ENCODE results near the gene SEMA5A. TPM values are rescaled to one million over a fixed set of nuclear protein-coding genes. Genes with fewer than 3 reads are reported as not detected.

SEMA5A gene
- total and polyA plus RNA-seq, 2 of the 13 experiments (the other 11 are each of a cell fraction or from before 2014, with no cell fraction given) = 0.01 TPM; not detected in 1

DNA sequence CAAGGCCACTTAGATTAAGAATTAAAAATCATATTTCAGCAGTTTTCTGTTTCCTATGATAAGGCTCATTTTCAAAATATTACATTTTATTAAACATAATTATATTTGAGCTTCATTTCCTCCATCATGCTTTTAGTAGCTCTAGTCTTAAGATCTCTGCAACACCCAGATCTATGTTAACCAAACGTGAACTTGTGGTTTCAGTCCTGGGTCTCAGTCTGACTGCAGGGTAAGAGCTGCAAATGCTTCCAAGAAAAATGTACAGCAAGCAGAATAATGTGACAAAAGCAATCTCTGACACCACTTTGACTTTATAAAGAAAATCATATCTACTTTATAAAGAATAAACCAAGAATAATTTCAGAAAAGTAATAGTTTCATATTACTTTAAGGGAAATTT is 512.4 kb downstream of the SEMA5A start:
- Histone ChIP-seq H2AFZ (ENCODE audit: low read length) (no peak overlapping the region), H3K79me2 (ENCODE audit: insufficient read depth, low read length) (no peaks in the 10 kb centered on the region), H4K20me1 (ENCODE audit: insufficient read depth, low read length) (no peaks in the 10 kb centered on the region), H3K4me2 (ENCODE audit: low read depth, low read length) (no peak overlapping the region), H3K27me3 (ENCODE audit: control insufficient read depth in 1 of 2, insufficient read depth in 2 of 2, low read length in 2 of 2) (no peaks in the 10 kb centered on the region; a peak in 1 of 5 replicates), H3K36me3 (replicated peaks in 1 of 2; ENCODE audit: control insufficient read depth in 1 of 2, insufficient read depth in 2 of 2, low read length in 2 of 2) (no peaks in the 10 kb centered on the region), H3K4me1 (ENCODE audit: insufficient read depth, low read length) (no peaks in the 10 kb centered on the region), H3K9ac (ENCODE audit: insufficient read depth, low read depth, low read length) (no peak overlapping the region), H3K4me3 (replicated peaks in 1 of 3; ENCODE audit: insufficient read depth in 1 of 3, low read depth in 2 of 3, low read length in 3 of 3) (no peak overlapping the region), H3K9me3 (ENCODE audit: low read length) (peaks cover 88% of the 10 kb centered on the region), H3K27ac (ENCODE audit: extremely low read length, insufficient read depth, low read length) (no peak overlapping the region)
- 0% methylated on average over 1 of the region's 1 CpG for WGBS (ENCODE audit: low lambda C conversion rate)
- ChIA-PET POLR2A (no interaction called here), CTCF (ENCODE audit: low intra/inter-chr PET ratio, low total read pairs) (no interaction called here)
- intact Hi-C loops (cut with micrococcal nuclease; ENCODE audit: unreplicated experiment) = no loop called here
- in situ Hi-C loops (cut with HindIII; ENCODE audit: extremely low pct_ligation_motif_present, low pct_unique_long_range_greater_than_20kb) = no loop called here
- TF ChIP-seq SMARCE1 (IDR thresholded peaks at IDR 0.05; ENCODE audit: borderline replicate concordance) = no peak
- TF ChIP-seq, protein P1, sequence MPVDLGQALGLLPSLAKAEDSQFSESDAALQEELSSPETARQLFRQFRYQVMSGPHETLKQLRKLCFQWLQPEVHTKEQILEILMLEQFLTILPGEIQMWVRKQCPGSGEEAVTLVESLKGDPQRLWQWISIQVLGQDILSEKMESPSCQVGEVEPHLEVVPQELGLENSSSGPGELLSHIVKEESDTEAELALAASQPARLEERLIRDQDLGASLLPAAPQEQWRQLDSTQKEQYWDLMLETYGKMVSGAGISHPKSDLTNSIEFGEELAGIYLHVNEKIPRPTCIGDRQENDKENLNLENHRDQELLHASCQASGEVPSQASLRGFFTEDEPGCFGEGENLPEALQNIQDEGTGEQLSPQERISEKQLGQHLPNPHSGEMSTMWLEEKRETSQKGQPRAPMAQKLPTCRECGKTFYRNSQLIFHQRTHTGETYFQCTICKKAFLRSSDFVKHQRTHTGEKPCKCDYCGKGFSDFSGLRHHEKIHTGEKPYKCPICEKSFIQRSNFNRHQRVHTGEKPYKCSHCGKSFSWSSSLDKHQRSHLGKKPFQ (CRISPR knock-in tag; IDR thresholded peaks at IDR 0.05; ENCODE audit: insufficient replicate concordance) = no peak
- TF ChIP-seq ZNF232 (CRISPR knock-in tag; IDR thresholded peaks at IDR 0.05; ENCODE audit: borderline replicate concordance) = no peak
- no peak for FAIRE-seq
- no peak for ATAC-seq
- no TSS peak for BruUV-seq (replicated peaks)
- no peak for DNase-seq (ENCODE audit: low spot score)

GRCh38 chr5:9025942-9026341 is 519.9 kb downstream of the SEMA5A start:
- DNase-seq (ENCODE audit: low spot score) (no peak), ATAC-seq (no peak), FAIRE-seq (no peak)
- H3K79me2 ChIP-seq (ENCODE audit: insufficient read depth, low read length) = no peaks in the 10 kb centered on the region
- ChIA-PET POLR2A (no interaction called here), CTCF (ENCODE audit: low intra/inter-chr PET ratio, low total read pairs) (no interaction called here)
- no peaks in the 10 kb centered on the region for H4K20me1 ChIP-seq (ENCODE audit: insufficient read depth, low read length)
- H3K4me2 ChIP-seq (ENCODE audit: low read depth, low read length) = no peak overlapping the region
- H3K9ac ChIP-seq (ENCODE audit: insufficient read depth, low read depth, low read length) = no peak overlapping the region
- peaks cover 94% of the 10 kb centered on the region for H3K9me3 ChIP-seq (ENCODE audit: low read length)
- no peak overlapping the region for H2AFZ ChIP-seq (ENCODE audit: low read length)
- no peak overlapping the region for H3K27ac ChIP-seq (ENCODE audit: extremely low read length, insufficient read depth, low read length)
- no peaks in the 10 kb centered on the region for H3K27me3 ChIP-seq (ENCODE audit: control insufficient read depth in 1 of 2, insufficient read depth in 2 of 2, low read length in 2 of 2)
- in situ Hi-C loops (cut with HindIII; ENCODE audit: extremely low pct_ligation_motif_present, low pct_unique_long_range_greater_than_20kb) (no loop called here), intact Hi-C loops (cut with micrococcal nuclease; ENCODE audit: unreplicated experiment) (no loop called here)
- H3K36me3 ChIP-seq (replicated peaks in 1 of 2; ENCODE audit: control insufficient read depth in 1 of 2, insufficient read depth in 2 of 2, low read length in 2 of 2) = no peaks in the 10 kb centered on the region
- no peak overlapping the region for H3K4me3 ChIP-seq (replicated peaks in 1 of 3; ENCODE audit: insufficient read depth in 1 of 3, low read depth in 2 of 3, low read length in 3 of 3)
- no TSS peak for BruUV-seq (replicated peaks)
- no peaks in the 10 kb centered on the region for H3K4me1 ChIP-seq (ENCODE audit: insufficient read depth, low read length)
- TF ChIP-seq STAG1 (CRISPR knock-in tag; IDR thresholded peaks at IDR 0.05) (no peak), POLR2AphosphoS2 (IDR thresholded peaks at IDR 0.05; ENCODE audit: low read depth, low read length) (no peak), MED1 (CRISPR knock-in tag; IDR thresholded peaks at IDR 0.05) (no peak), FOSL2 (CRISPR knock-in tag; IDR thresholded peaks at IDR 0.05) (no peak), ZNF780A (CRISPR knock-in tag; IDR thresholded peaks at IDR 0.05) (no peak), ZNF660 (CRISPR knock-in tag; IDR thresholded peaks at IDR 0.05; ENCODE audit: borderline replicate concordance, low read depth) (no peak), ZNF788 (CRISPR knock-in tag; IDR thresholded peaks at IDR 0.05; ENCODE audit: borderline replicate concordance) (no peak), RARA (CRISPR knock-in tag; IDR thresholded peaks at IDR 0.05) (no peak)
- TF ChIP-seq, protein P2, sequence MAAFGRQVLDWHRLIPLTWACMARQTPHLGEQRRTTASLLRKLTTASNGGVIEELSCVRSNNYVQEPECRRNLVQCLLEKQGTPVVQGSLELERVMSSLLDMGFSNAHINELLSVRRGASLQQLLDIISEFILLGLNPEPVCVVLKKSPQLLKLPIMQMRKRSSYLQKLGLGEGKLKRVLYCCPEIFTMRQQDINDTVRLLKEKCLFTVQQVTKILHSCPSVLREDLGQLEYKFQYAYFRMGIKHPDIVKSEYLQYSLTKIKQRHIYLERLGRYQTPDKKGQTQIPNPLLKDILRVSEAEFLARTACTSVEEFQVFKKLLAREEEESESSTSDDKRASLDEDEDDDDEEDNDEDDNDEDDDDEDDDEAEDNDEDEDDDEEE (CRISPR knock-in tag; IDR thresholded peaks at IDR 0.05) = no peak
- TF ChIP-seq, protein P3, sequence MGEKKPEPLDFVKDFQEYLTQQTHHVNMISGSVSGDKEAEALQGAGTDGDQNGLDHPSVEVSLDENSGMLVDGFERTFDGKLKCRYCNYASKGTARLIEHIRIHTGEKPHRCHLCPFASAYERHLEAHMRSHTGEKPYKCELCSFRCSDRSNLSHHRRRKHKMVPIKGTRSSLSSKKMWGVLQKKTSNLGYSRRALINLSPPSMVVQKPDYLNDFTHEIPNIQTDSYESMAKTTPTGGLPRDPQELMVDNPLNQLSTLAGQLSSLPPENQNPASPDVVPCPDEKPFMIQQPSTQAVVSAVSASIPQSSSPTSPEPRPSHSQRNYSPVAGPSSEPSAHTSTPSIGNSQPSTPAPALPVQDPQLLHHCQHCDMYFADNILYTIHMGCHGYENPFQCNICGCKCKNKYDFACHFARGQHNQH (CRISPR knock-in tag; IDR thresholded peaks at IDR 0.05) = no peak
- TF ChIP-seq, protein P4, sequence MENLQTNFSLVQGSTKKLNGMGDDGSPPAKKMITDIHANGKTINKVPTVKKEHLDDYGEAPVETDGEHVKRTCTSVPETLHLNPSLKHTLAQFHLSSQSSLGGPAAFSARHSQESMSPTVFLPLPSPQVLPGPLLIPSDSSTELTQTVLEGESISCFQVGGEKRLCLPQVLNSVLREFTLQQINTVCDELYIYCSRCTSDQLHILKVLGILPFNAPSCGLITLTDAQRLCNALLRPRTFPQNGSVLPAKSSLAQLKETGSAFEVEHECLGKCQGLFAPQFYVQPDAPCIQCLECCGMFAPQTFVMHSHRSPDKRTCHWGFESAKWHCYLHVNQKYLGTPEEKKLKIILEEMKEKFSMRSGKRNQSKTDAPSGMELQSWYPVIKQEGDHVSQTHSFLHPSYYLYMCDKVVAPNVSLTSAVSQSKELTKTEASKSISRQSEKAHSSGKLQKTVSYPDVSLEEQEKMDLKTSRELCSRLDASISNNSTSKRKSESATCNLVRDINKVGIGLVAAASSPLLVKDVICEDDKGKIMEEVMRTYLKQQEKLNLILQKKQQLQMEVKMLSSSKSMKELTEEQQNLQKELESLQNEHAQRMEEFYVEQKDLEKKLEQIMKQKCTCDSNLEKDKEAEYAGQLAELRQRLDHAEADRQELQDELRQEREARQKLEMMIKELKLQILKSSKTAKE (CRISPR knock-in tag; IDR thresholded peaks at IDR 0.05; ENCODE audit: borderline replicate concordance) = no peak
